ENCODE measurements around the gene ACTR1B. TPM values are rescaled to one million over a fixed set of nuclear protein-coding genes. Genes with fewer than 3 reads are reported as not detected.

The ACTR1B gene
- total and polyA plus RNA-seq, 2 of the 4 experiments (the other 2 are of a cell fraction): 40.5 to 68.8 TPM

DNA sequence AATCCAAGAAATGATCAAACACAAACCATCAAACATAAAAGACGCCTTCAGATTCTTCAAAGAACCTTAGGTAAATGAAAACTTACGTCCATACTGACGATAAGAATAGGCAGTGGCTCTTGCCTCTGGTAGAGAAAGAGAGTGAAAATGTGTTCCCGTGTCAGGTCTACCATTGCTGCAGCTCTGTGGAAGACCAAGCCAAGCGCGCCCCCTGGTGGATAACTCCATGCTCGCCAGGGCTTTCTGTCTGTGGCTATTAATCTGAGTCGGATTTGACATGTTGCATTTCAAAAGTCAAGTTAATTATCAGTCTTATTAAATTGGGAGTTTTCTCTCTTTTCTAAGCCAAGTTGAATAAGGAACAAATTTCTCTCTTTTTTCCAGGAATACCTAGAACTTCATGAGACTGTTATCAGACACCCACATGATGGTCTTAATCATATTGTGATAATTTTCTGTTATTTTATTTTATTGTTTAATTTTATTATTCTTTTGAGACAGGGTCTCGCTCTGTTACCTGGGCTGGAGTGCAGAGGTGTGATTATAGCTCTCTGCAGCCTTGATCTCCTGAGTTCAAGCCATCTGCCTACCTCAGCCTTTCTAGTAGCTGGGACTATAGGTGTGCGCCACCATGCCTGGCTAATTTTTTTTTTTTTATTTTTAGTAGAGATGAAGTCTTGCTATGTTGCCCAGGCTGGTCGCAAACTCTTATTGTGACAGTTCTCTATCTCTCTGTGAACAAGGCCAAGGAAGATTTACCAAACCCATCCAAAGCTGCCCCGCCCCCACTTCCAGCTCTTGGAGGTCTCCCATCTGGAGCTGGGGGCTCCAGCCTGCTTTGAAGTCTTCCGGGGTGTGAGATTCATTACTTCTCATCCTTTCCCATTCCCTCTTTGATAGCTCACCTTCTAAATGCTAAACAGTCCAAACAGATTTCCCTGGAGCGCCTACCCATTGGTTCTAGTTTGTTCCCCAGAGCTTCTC lies 33.7 kb upstream of the ACTR1B start (continued):
- TF ChIP-seq, protein P1, sequence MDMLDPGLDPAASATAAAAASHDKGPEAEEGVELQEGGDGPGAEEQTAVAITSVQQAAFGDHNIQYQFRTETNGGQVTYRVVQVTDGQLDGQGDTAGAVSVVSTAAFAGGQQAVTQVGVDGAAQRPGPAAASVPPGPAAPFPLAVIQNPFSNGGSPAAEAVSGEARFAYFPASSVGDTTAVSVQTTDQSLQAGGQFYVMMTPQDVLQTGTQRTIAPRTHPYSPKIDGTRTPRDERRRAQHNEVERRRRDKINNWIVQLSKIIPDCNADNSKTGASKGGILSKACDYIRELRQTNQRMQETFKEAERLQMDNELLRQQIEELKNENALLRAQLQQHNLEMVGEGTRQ (IDR thresholded peaks at IDR 0.05; ENCODE audit: low read depth, low read length): no peak

DNA sequence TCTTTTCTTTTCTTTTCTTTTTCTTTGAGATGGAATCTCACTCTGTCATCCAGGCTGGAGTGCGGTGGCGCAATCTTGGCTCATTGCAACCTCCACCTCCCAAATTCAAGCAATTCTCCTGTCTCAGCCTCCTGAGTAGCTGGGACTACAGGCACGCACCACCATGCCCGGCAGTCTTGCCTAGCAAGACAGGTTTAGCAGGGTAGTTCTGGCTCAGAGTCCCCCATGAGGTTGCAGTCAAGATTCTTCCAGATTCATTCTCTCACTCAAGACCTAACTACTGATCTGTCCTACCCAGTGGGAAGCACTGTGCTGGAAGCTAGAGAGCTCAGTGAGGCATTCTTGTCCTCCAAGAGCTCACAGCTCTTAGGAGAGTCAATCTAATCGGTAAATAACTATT lies 31.9 kb upstream of the ACTR1B start:
- Histone ChIP-seq H2BK120ac (ENCODE audit: low read depth, low read length) (no peak overlapping the region), H4K8ac (ENCODE audit: low read depth in 2 of 2, low read length in 2 of 2) (no peak overlapping the region), H3K9me1 (ENCODE audit: insufficient read depth, low read length) (no peaks in the 10 kb centered on the region), H4K20me1 (ENCODE audit: insufficient read depth, low read length) (no peaks in the 10 kb centered on the region), H3K27ac (ENCODE audit: insufficient read depth, low read length) (no peak overlapping the region), H3K27me3 (ENCODE audit: control insufficient read depth, insufficient read depth, low read length) (no peaks in the 10 kb centered on the region; the same call in 1 of the 2 replicates), H3K36me3 (ENCODE audit: control insufficient read depth, insufficient read depth, low read length) (no peaks in the 10 kb centered on the region), H3K18ac (ENCODE audit: low read depth, low read length) (no peak overlapping the region), H2AFZ (replicated peaks; ENCODE audit: low read length, poor library complexity) (no peak overlapping the region), H3K4me1 (ENCODE audit: control insufficient read depth, insufficient read depth, low read length) (no peaks in the 10 kb centered on the region), H2AK9ac (replicated peaks; ENCODE audit: low read depth, low read length, poor library complexity) (no peak overlapping the region), H2BK20ac (ENCODE audit: low read depth, low read length) (no peak overlapping the region), H4K91ac (ENCODE audit: insufficient read depth, low read depth, low read length) (no peak overlapping the region), H3K4ac (ENCODE audit: low read depth, low read length) (no peak overlapping the region), H3K9ac (ENCODE audit: low read depth, low read length) (no peak overlapping the region), H3K14ac (replicated peaks; ENCODE audit: low read depth, low read length) (no peak overlapping the region), H3K4me2 (ENCODE audit: low read depth, low read length) (no peak overlapping the region), H3K79me1 (ENCODE audit: low read depth in 1 of 2, low read length in 2 of 2) (no peaks in the 10 kb centered on the region), H2BK5ac (ENCODE audit: low read depth, low read length, poor library complexity, severe bottlenecking) (no peak overlapping the region), H4K5ac (ENCODE audit: low read depth, low read length) (no peak overlapping the region), H3K23ac (ENCODE audit: low read depth, low read length) (no peak overlapping the region), H3K4me3 (ENCODE audit: insufficient read depth, low read depth, low read length) (no peak overlapping the region), H3K56ac (ENCODE audit: extremely low read depth, insufficient read depth, low read length) (no peak overlapping the region), H2BK15ac (ENCODE audit: low read depth, low read length) (no peak overlapping the region), H2AK5ac (ENCODE audit: low read depth, low read length) (no peak overlapping the region), H3K9me3 (ENCODE audit: control insufficient read depth, insufficient read depth, low read length) (no peaks in the 10 kb centered on the region)
- in situ Hi-C loops (cut with MboI; ENCODE audit: low sequenced_read_pairs): loop anchor here (10.0 kb wide), 1 partner anchor 101 kb away; no protein-coding TSS in a partner anchor
- no TSS peak for BruUV-seq (replicated peaks)
- dilution Hi-C loops (cut with HindIII; ENCODE audit: low sequenced_read_pairs, unreplicated experiment): no loop called here
- WGBS, 2 experiments (ENCODE audit: extremely low coverage in 2 of 2, insufficient read length in 1 of 2): no CpG with 5 or more reads among the region's 5 CpGs
- intact Hi-C loops (cut with micrococcal nuclease): no loop called here
- ChIA-PET POLR2A (ENCODE audit: unreplicated experiment) (no interaction called here), CTCF (interaction anchor here (2.3 to 5.3 kb wide), 2 partner anchors 31 to 105 kb away, joined by 5 to 47 read pairs; partner anchors contain the start of gene ANKRD36B)
- ATAC-seq (ENCODE audit: low read depth) (no peak), DNase-seq (no peak)
- no peak for TF ChIP-seq MAFK (IDR thresholded peaks at IDR 0.05; ENCODE audit: low read depth, low read length)
- TF ChIP-seq FOS (IDR thresholded peaks at IDR 0.05; ENCODE audit: low read depth, low read length): no peak
- TF ChIP-seq RFX5 (IDR thresholded peaks at IDR 0.05; ENCODE audit: low read depth, low read length): no peak
- no peak for TF ChIP-seq MXI1 (IDR thresholded peaks at IDR 0.05; ENCODE audit: borderline replicate concordance, low read depth, low read length)
- no peak for TF ChIP-seq RAD21 (IDR thresholded peaks at IDR 0.05; ENCODE audit: low read length)
- TF ChIP-seq, protein P2, sequence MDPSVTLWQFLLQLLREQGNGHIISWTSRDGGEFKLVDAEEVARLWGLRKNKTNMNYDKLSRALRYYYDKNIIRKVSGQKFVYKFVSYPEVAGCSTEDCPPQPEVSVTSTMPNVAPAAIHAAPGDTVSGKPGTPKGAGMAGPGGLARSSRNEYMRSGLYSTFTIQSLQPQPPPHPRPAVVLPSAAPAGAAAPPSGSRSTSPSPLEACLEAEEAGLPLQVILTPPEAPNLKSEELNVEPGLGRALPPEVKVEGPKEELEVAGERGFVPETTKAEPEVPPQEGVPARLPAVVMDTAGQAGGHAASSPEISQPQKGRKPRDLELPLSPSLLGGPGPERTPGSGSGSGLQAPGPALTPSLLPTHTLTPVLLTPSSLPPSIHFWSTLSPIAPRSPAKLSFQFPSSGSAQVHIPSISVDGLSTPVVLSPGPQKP (IDR thresholded peaks at IDR 0.05; ENCODE audit: borderline replicate concordance, low read depth, low read length): no peak
- TF ChIP-seq CEBPB (IDR thresholded peaks at IDR 0.05; ENCODE audit: low read depth, low read length): no peak
- TF ChIP-seq, protein P1 (IDR thresholded peaks at IDR 0.05; ENCODE audit: low read depth, low read length): no peak
- TF ChIP-seq MAZ (IDR thresholded peaks at IDR 0.05; ENCODE audit: borderline replicate concordance, low read depth, low read length): no peak
- no peak for TF ChIP-seq RCOR1 (IDR thresholded peaks at IDR 0.05; ENCODE audit: insufficient replicate concordance, low read length)
- TF ChIP-seq POLR2A (IDR thresholded peaks at IDR 0.05; ENCODE audit: low read depth, low read length): no peak
